ENCODE data around the gene SH3GL1. TPM values are rescaled to one million over a fixed set of nuclear protein-coding genes. Genes with fewer than 3 reads are reported as not detected.

SH3GL1 gene
- total and polyA plus RNA-seq, 2 of the 4 experiments (the other 2 are of a cell fraction) = 28.1 to 138 TPM

- BruUV-seq (replicated peaks) = no TSS peak
- 17% methylated on average over 1 of the region's 25 CpGs; no CpG with 5 or more reads in 1 of the 2 experiments for WGBS, 2 experiments (ENCODE audit: extremely low coverage in 2 of 2, insufficient read length in 1 of 2)
Observed at GRCh38 chr19:4369109-4369887, 31.0 kb downstream of the SH3GL1 start.

More at GRCh38 chr19:4369109-4369887, 31.0 kb downstream of the SH3GL1 start:
- Histone ChIP-seq H3K9me3 (ENCODE audit: control insufficient read depth, insufficient read depth, low read length) (no peaks in the 10 kb centered on the region), H4K5ac (ENCODE audit: low read depth, low read length) (no peak overlapping the region), H3K4me2 (ENCODE audit: low read depth, low read length) (no peak overlapping the region), H2AK9ac (replicated peaks; ENCODE audit: low read depth, low read length, poor library complexity) (peak overlapping the region; percentile 88), H3K56ac (ENCODE audit: extremely low read depth, insufficient read depth, low read length) (no peak overlapping the region), H4K8ac (ENCODE audit: low read depth in 2 of 2, low read length in 2 of 2) (peak overlapping the region in 1 of 2 experiments; percentile 64; a peak in 2 of 4 replicates), H3K4me1 (ENCODE audit: control insufficient read depth, insufficient read depth, low read length) (peaks cover 32% of the 10 kb centered on the region), H3K18ac (ENCODE audit: low read depth, low read length) (no peak overlapping the region), H2AFZ (replicated peaks; ENCODE audit: low read length, poor library complexity) (no peak overlapping the region), H2AK5ac (ENCODE audit: low read depth, low read length) (0 out of 2 replicates have a peak overlapping the region, but pooled peaks have one; percentile 18), H3K4me3 (ENCODE audit: insufficient read depth, low read depth, low read length) (no peak overlapping the region), H2BK5ac (ENCODE audit: low read depth, low read length, poor library complexity, severe bottlenecking) (peak overlapping the region; percentile 36), H3K36me3 (ENCODE audit: control insufficient read depth, insufficient read depth, low read length) (peaks cover 26% of the 10 kb centered on the region), H2BK15ac (ENCODE audit: low read depth, low read length) (no peak overlapping the region), H4K91ac (ENCODE audit: insufficient read depth, low read depth, low read length) (no peak overlapping the region; the same call in 1 of the 2 replicates), H3K23ac (ENCODE audit: low read depth, low read length) (no peak overlapping the region), H3K27ac (ENCODE audit: insufficient read depth, low read length) (no peak overlapping the region; the same call in 1 of the 2 replicates), H2BK120ac (ENCODE audit: low read depth, low read length) (no peak overlapping the region; the same call in 1 of the 2 replicates), H4K20me1 (ENCODE audit: insufficient read depth, low read length) (peaks cover 42% of the 10 kb centered on the region), H3K4ac (ENCODE audit: low read depth, low read length) (peak overlapping the region; percentile 51), H3K14ac (replicated peaks; ENCODE audit: low read depth, low read length) (peak overlapping the region; percentile 26; the same call in 1 of the 2 replicates), H3K79me1 (ENCODE audit: low read depth in 1 of 2, low read length in 2 of 2) (peaks cover 21 to 86% of the 10 kb centered on the region in 2 experiments; a peak in 3 of 4 replicates), H3K9ac (ENCODE audit: low read depth, low read length) (no peak overlapping the region), H2BK20ac (ENCODE audit: low read depth, low read length) (no peak overlapping the region), H3K9me1 (ENCODE audit: insufficient read depth, low read length) (peaks cover 27% of the 10 kb centered on the region), H3K27me3 (ENCODE audit: control insufficient read depth, insufficient read depth, low read length) (no peaks in the 10 kb centered on the region)
- ATAC-seq (ENCODE audit: low read depth) = no peak
- TF ChIP-seq ELK1 (IDR thresholded peaks at IDR 0.05; ENCODE audit: borderline replicate concordance, low read depth, low read length) = no peak
- TF ChIP-seq BHLHE40 (IDR thresholded peaks at IDR 0.05; ENCODE audit: low read depth, low read length) = no peak
- no peak for TF ChIP-seq RAD21 (IDR thresholded peaks at IDR 0.05; ENCODE audit: low read length)
- TF ChIP-seq USF2 (IDR thresholded peaks at IDR 0.05; ENCODE audit: low read depth, low read length) = no peak
- no peak for TF ChIP-seq RCOR1 (IDR thresholded peaks at IDR 0.05; ENCODE audit: insufficient replicate concordance, low read length)
- no peak for TF ChIP-seq SMC3 (IDR thresholded peaks at IDR 0.05; ENCODE audit: low read depth, low read length)
- no peak for TF ChIP-seq POLR2A (IDR thresholded peaks at IDR 0.05; ENCODE audit: low read depth, low read length)
- no peak for TF ChIP-seq CHD1 (IDR thresholded peaks at IDR 0.05; ENCODE audit: low read depth, low read length)
- TF ChIP-seq FOS (IDR thresholded peaks at IDR 0.05; ENCODE audit: low read depth, low read length) = no peak
- no peak for TF ChIP-seq CTCF (conservative IDR thresholded peaks at IDR 0.05; ENCODE audit: low read depth, low read length)
- ChIA-PET CTCF (no interaction called here), POLR2A (ENCODE audit: unreplicated experiment) (no interaction called here)
- in situ Hi-C loops (cut with MboI; ENCODE audit: low sequenced_read_pairs) (no loop called here), intact Hi-C loops (cut with micrococcal nuclease) (no loop called here), dilution Hi-C loops (cut with HindIII; ENCODE audit: low sequenced_read_pairs, unreplicated experiment) (no loop called here)
- DNase-seq = no peak

Measured in IMR-90 (cell line).